Progenitor cell of endocrine pancreas (in vitro differentiated cells): Measurements from ENCODE around the gene CDH4. TPM values are rescaled to one million over a fixed set of nuclear protein-coding genes. Genes with fewer than 3 reads are reported as not detected.
A peak's percentile ranks its signal among the peaks of the same experiment; 100 is the strongest.

ENCODE experiments used
- DNase-seq: peaks from one replicate; pipeline ENCODE4 v3.0.0; 2021; ENCODE audit warnings: low spot score; ENCODE audit not compliant: unreplicated experiment
- H3K27ac Mint-ChIP-seq: 2 replicates; pipeline ENCODE4 v1.8.0; 2021; ENCODE audit warnings: mild to moderate bottlenecking, moderate library complexity, mixed read lengths
- H3K27me3 Mint-ChIP-seq: 2 replicates; pipeline ENCODE4 v1.8.0; 2021; ENCODE audit warnings: mixed read lengths
- H3K36me3 Mint-ChIP-seq: 2 replicates; pipeline ENCODE4 v1.8.0; 2022; ENCODE audit warnings: mixed read lengths; ENCODE audit not compliant: insufficient read depth
- H3K4me1 Mint-ChIP-seq: 2 replicates; pipeline ENCODE4 v1.8.0; 2021; ENCODE audit warnings: low read depth, mixed read lengths
- H3K4me3 Mint-ChIP-seq: 2 replicates; pipeline ENCODE4 v1.8.0; 2021; ENCODE audit warnings: low read depth, mild to moderate bottlenecking, moderate library complexity, mixed read lengths
- H3K9me3 Mint-ChIP-seq: 2 replicates; pipeline ENCODE4 v1.8.0; 2021; ENCODE audit warnings: low read depth, mixed read lengths
- CTCF ChIP-seq: fragments of 200-600 bp; sonication (generic); IDR thresholded peaks from one replicate; pipeline ENCODE4 v1.5.0; 2021; ENCODE audit warnings: antibody characterized with exemption, mild to moderate bottlenecking; ENCODE audit not compliant: unreplicated experiment
- total RNA-seq: library from RNA; stranded (reverse); gene quantifications from 2 replicates; pipeline ENCODE4 v1.2.1, GENCODE V29; 2021

CDH4 gene
- total RNA-seq, 1 donor from 2014 or later = 0.43 TPM

DNA sequence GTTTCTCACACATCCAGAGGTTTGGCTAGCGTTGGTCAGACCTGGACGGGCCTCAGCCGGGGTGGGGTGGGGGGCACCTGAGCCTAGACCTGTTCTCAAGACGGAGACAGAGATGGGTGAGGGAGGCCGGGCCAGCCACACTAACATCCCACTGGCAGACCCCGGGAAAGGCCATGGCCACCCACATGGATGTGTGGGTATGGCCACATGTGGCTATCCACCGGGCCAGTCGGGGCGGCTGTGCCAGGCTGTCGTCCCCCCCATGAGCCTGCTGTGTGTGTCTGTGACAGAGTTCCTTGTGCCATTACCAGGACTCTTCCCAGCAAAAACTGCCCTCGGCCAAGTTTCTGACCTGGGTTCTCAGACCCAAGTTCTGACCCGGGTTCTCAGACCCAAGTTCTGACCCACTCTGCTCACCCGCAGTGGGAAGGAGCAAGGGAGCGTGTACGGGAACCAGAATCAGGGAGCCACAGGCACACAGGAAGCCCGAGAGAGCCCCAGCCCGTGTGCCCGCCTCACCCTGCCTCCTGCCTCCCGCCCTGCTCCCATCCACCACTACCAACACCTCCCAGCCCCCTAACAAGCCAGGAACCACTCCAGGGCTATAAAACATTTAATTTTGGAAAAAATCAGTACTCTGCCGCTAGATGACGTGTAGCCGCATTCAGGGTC is 558.1 kb downstream of the CDH4 start:
- DNase-seq = no peak
- H3K9me3 Mint-ChIP-seq = no peaks in the 10 kb centered on the region
- H3K36me3 Mint-ChIP-seq = no peaks in the 10 kb centered on the region
- H3K27me3 Mint-ChIP-seq = peaks cover 6% of the 10 kb centered on the region
- no peak overlapping the region for H3K4me3 Mint-ChIP-seq
- peaks cover 4% of the 10 kb centered on the region for H3K4me1 Mint-ChIP-seq
- no peak overlapping the region for H3K27ac Mint-ChIP-seq
- no peak for TF ChIP-seq CTCF

DNA sequence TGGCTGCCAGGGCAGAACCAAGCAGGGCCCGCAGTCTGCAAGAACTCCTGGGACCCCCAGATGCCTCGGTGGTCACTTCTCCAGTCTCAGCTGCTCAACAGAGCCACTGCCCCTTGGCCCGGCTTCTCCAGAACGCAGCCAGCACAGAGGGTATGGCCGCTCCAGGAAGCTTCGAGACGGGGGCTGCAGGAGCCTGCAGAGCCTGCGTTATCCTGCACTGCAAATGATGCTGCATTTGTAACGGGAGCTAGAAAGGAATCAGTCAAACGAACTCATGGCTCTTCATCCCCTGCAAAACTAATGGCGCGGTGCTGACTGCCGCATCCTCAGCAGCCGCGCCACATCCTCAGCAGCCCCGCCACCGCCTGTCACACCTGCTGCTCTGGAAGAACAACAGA is 558.7 kb downstream of the CDH4 start:
- no peak for TF ChIP-seq CTCF
- no peak overlapping the region for H3K4me3 Mint-ChIP-seq
- H3K4me1 Mint-ChIP-seq = peaks cover 4% of the 10 kb centered on the region
- no peak overlapping the region for H3K27ac Mint-ChIP-seq
- DNase-seq = no peak
- H3K36me3 Mint-ChIP-seq = no peaks in the 10 kb centered on the region
- H3K27me3 Mint-ChIP-seq = peaks cover 6% of the 10 kb centered on the region
- H3K9me3 Mint-ChIP-seq = no peaks in the 10 kb centered on the region

GRCh38 chr20:61811166-61811565 is 559.1 kb downstream of the CDH4 start:
- H3K36me3 Mint-ChIP-seq = no peaks in the 10 kb centered on the region
- H3K4me3 Mint-ChIP-seq = no peak overlapping the region
- no peak for TF ChIP-seq CTCF
- no peaks in the 10 kb centered on the region for H3K9me3 Mint-ChIP-seq
- DNase-seq = no peak
- peaks cover 4% of the 10 kb centered on the region for H3K4me1 Mint-ChIP-seq
- H3K27me3 Mint-ChIP-seq = peaks cover 6% of the 10 kb centered on the region
- H3K27ac Mint-ChIP-seq = no peak overlapping the region

- no peaks in the 10 kb centered on the region for H3K36me3 Mint-ChIP-seq
- DNase-seq = no peak
- TF ChIP-seq CTCF = no peak
- no peaks in the 10 kb centered on the region for H3K9me3 Mint-ChIP-seq
- no peak overlapping the region for H3K4me3 Mint-ChIP-seq
- H3K27me3 Mint-ChIP-seq = peaks cover 6% of the 10 kb centered on the region
- H3K4me1 Mint-ChIP-seq = peaks cover 4% of the 10 kb centered on the region
- H3K27ac Mint-ChIP-seq = peak overlapping the region; percentile 62
These were observed 560.2 kb downstream of the CDH4 start for GRCh38 chr20:61812121-61812844.

DNA sequence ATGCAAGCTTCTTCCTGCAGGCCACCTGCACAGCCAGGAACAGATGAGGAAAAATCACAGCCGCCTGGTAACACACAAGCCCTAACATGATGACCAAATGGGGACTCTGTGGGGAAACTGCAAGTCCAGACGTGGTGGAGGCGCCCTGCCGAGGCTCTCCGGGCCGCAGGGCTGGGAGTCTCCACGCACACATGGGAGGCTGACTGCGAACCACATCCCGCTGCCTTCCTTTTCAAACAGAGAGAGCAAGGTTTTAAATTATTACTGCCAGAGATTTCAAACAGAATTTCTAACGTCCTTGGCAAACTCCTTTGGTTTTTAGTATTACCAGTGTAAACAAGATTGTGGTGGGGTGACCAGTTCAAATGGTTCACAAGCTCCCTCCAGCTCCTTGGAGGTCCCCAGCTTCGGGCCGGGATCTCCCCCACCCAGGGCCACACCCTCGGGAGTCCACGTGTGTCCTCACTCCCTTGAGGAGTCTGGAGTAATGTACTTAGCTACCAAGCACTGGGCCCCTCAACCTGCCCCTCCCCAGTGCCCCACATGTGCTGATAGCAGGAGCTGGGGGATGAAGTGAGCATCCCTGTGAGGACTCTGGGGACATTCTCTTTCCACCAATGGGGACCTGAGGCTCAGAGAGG is 560.9 kb downstream of the CDH4 start:
- H3K27me3 Mint-ChIP-seq = peaks cover 6% of the 10 kb centered on the region
- no peak for DNase-seq
- peaks cover 4% of the 10 kb centered on the region for H3K4me1 Mint-ChIP-seq
- no peak overlapping the region for H3K4me3 Mint-ChIP-seq
- H3K27ac Mint-ChIP-seq = peak overlapping the region; percentile 62
- no peaks in the 10 kb centered on the region for H3K9me3 Mint-ChIP-seq
- H3K36me3 Mint-ChIP-seq = no peaks in the 10 kb centered on the region
- no peak for TF ChIP-seq CTCF
